Measurements from ENCODE around the gene RASSF10. TPM values are rescaled to one million over a fixed set of nuclear protein-coding genes. Genes with fewer than 3 reads are reported as not detected.

RASSF10 gene
- total and polyA plus RNA-seq, 2 experiments from 2014 or later = 0.53 to 9.5 TPM

DNA sequence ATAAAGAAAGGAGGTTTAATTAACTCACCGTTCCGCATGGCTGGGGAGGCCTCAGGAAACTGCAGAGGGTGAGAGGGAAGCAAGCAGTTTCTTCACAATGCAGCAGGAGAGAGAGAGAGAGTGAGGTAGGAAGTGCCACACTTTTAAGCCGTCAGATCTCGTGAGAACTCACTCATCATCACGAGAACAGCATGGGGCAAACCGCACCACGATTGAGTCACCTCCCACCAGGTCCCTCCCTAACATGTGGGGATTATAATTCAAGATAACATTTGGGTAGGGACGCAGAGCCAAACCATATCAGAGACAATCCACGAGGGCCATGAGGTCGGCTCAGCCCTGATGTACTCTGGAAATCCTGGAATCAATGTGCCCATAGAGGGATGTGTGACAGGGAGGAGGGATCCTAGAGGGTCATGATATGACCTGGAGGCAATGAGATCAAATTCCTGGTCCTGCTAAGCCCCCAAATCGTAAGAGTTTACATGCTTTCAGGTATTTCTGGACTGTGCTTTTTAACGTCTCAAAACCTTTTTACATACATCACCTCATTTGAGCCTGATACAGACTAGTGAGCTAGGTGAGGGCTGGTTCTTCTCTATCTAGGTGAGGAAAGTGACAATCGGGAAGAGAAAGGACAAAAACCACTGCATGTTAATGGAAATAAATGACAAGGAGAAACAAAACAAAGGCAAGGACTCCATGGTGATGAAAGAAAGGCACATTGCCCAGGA, 19.5 kb upstream of the RASSF10 start:
- no peak for DNase-seq (ENCODE audit: low spot score)
- no peaks in the 10 kb centered on the region for H3K79me2 ChIP-seq
- H2AFZ ChIP-seq = no peak overlapping the region
- H3K9me3 ChIP-seq (ENCODE audit: low read depth) = no peaks in the 10 kb centered on the region
- no peak for TF ChIP-seq EZH2phosphoT487 (IDR thresholded peaks at IDR 0.05; ENCODE audit: low read depth, severe bottlenecking, unreplicated experiment)
- TF ChIP-seq EZH2 (IDR thresholded peaks at IDR 0.05; ENCODE audit: borderline replicate concordance) = no peak
- TF ChIP-seq, protein P1, sequence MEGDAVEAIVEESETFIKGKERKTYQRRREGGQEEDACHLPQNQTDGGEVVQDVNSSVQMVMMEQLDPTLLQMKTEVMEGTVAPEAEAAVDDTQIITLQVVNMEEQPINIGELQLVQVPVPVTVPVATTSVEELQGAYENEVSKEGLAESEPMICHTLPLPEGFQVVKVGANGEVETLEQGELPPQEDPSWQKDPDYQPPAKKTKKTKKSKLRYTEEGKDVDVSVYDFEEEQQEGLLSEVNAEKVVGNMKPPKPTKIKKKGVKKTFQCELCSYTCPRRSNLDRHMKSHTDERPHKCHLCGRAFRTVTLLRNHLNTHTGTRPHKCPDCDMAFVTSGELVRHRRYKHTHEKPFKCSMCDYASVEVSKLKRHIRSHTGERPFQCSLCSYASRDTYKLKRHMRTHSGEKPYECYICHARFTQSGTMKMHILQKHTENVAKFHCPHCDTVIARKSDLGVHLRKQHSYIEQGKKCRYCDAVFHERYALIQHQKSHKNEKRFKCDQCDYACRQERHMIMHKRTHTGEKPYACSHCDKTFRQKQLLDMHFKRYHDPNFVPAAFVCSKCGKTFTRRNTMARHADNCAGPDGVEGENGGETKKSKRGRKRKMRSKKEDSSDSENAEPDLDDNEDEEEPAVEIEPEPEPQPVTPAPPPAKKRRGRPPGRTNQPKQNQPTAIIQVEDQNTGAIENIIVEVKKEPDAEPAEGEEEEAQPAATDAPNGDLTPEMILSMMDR (IDR thresholded peaks at IDR 0.05; ENCODE audit: poor library complexity) = no peak
- no peaks in the 10 kb centered on the region for H3K36me3 ChIP-seq (replicated peaks; ENCODE audit: insufficient read depth, low read depth)
- H3K27ac ChIP-seq = no peak overlapping the region
- H3K4me3 ChIP-seq = no peak overlapping the region
- no peak overlapping the region for H3K4me2 ChIP-seq
- 82% methylated on average over 13 of the region's 13 CpGs for WGBS (ENCODE audit: low lambda C conversion rate, missing lambda C conversion rate)
- no peaks in the 10 kb centered on the region for H3K9me2 ChIP-seq (replicated peaks; ENCODE audit: insufficient read depth)
- no peaks in the 10 kb centered on the region for H3K27me3 ChIP-seq
- no peaks in the 10 kb centered on the region for H3K4me1 ChIP-seq (ENCODE audit: insufficient read depth)
- H4K20me1 ChIP-seq (ENCODE audit: insufficient read depth, poor library complexity, severe bottlenecking) = no peaks in the 10 kb centered on the region

DNA sequence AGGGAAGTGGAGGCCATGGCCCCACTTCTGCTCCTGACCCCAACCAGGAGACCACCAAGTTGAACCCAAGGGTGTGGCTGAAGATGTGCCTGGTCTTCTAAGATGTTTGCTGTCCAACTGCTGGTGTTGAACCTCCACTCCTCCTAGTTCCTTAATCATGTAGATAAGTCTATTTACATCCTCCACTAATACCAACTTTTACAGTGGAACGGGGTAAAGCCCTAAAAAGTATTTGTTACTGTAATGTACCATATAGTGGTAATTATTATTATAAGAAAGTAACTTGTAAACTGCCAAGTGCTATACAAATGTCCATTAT, 19.0 kb upstream of the RASSF10 start:
- no peaks in the 10 kb centered on the region for H3K9me3 ChIP-seq (ENCODE audit: low read depth)
- TF ChIP-seq, protein P1 (IDR thresholded peaks at IDR 0.05; ENCODE audit: poor library complexity) = no peak
- TF ChIP-seq EZH2 (IDR thresholded peaks at IDR 0.05; ENCODE audit: borderline replicate concordance) (no peak), EZH2phosphoT487 (IDR thresholded peaks at IDR 0.05; ENCODE audit: low read depth, severe bottlenecking, unreplicated experiment) (no peak)
- H2AFZ ChIP-seq = no peak overlapping the region
- no peaks in the 10 kb centered on the region for H4K20me1 ChIP-seq (ENCODE audit: insufficient read depth, poor library complexity, severe bottlenecking)
- no peak overlapping the region for H3K4me3 ChIP-seq
- DNase-seq (ENCODE audit: low spot score) = no peak
- H3K9me2 ChIP-seq (replicated peaks; ENCODE audit: insufficient read depth) = no peaks in the 10 kb centered on the region
- H3K27me3 ChIP-seq = no peaks in the 10 kb centered on the region
- no peaks in the 10 kb centered on the region for H3K4me1 ChIP-seq (ENCODE audit: insufficient read depth)
- H3K36me3 ChIP-seq (replicated peaks; ENCODE audit: insufficient read depth, low read depth) = no peaks in the 10 kb centered on the region
- WGBS (ENCODE audit: low lambda C conversion rate, missing lambda C conversion rate) = 62% methylated on average over 1 of the region's 1 CpG
- H3K4me2 ChIP-seq = no peak overlapping the region
- H3K27ac ChIP-seq = no peak overlapping the region
- no peaks in the 10 kb centered on the region for H3K79me2 ChIP-seq

- 89% methylated on average over 1 of the region's 1 CpG for WGBS (ENCODE audit: low lambda C conversion rate, missing lambda C conversion rate)
- Histone ChIP-seq H3K27ac (no peak overlapping the region), H3K27me3 (no peaks in the 10 kb centered on the region), H3K4me3 (no peak overlapping the region), H4K20me1 (ENCODE audit: insufficient read depth, poor library complexity, severe bottlenecking) (no peaks in the 10 kb centered on the region), H3K79me2 (no peaks in the 10 kb centered on the region), H3K9me2 (replicated peaks; ENCODE audit: insufficient read depth) (no peaks in the 10 kb centered on the region), H3K4me2 (no peak overlapping the region), H3K36me3 (replicated peaks; ENCODE audit: insufficient read depth, low read depth) (no peaks in the 10 kb centered on the region), H3K9me3 (ENCODE audit: low read depth) (no peaks in the 10 kb centered on the region), H3K4me1 (ENCODE audit: insufficient read depth) (no peaks in the 10 kb centered on the region), H2AFZ (no peak overlapping the region)
- DNase-seq (ENCODE audit: low spot score) = no peak
- TF ChIP-seq EZH2phosphoT487 (IDR thresholded peaks at IDR 0.05; ENCODE audit: low read depth, severe bottlenecking, unreplicated experiment) = no peak
- TF ChIP-seq EZH2 (IDR thresholded peaks at IDR 0.05; ENCODE audit: borderline replicate concordance) = no peak
Measured at GRCh38 chr11:12991426-12991825, 17.7 kb upstream of the RASSF10 start.

DNA sequence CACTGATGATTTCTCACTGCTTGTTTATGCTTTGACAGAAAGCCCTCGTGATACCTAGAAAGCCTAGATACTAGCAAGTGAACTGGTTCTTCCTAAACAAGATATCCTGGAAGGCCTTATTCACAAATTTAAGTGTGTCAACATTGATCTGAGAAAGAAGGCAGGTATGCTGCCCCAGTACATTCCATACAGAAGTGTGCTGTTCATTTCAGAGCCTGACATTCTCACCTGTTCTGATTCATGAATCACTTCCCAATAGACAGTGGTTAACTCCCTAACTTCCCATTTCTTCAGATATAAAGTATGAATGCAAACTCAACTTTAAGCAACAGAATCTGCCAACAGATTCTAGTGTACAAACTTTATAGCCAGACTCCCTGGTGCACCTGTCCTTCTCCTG, 15.5 kb upstream of the RASSF10 start:
- Histone ChIP-seq H3K79me2 (no peaks in the 10 kb centered on the region), H3K4me3 (no peak overlapping the region), H2AFZ (no peak overlapping the region), H4K20me1 (ENCODE audit: insufficient read depth, poor library complexity, severe bottlenecking) (no peaks in the 10 kb centered on the region), H3K36me3 (replicated peaks; ENCODE audit: insufficient read depth, low read depth) (no peaks in the 10 kb centered on the region), H3K27ac (no peak overlapping the region), H3K9me2 (replicated peaks; ENCODE audit: insufficient read depth) (no peaks in the 10 kb centered on the region), H3K9me3 (ENCODE audit: low read depth) (no peaks in the 10 kb centered on the region), H3K4me1 (ENCODE audit: insufficient read depth) (no peaks in the 10 kb centered on the region), H3K27me3 (no peaks in the 10 kb centered on the region), H3K4me2 (no peak overlapping the region)
- DNase-seq (ENCODE audit: low spot score) = no peak
- WGBS (ENCODE audit: low lambda C conversion rate, missing lambda C conversion rate) = 71% methylated on average over 1 of the region's 1 CpG
- TF ChIP-seq EZH2 (IDR thresholded peaks at IDR 0.05; ENCODE audit: borderline replicate concordance) (no peak), EZH2phosphoT487 (IDR thresholded peaks at IDR 0.05; ENCODE audit: low read depth, severe bottlenecking, unreplicated experiment) (no peak)
- TF ChIP-seq, protein P1 (IDR thresholded peaks at IDR 0.05; ENCODE audit: poor library complexity) = no peak
